NOMO-1 (cell line): Measurements from ENCODE around the gene ATP8A2.

Source experiments
- DNase-seq, 2 experiments: peaks; one replicate each; lab custom pipeline; 2025; ENCODE audit not compliant: unreplicated experiment in 2 of 2; lab: John Stamatoyannopoulos, UW

The ATP8A2 gene

DNA sequence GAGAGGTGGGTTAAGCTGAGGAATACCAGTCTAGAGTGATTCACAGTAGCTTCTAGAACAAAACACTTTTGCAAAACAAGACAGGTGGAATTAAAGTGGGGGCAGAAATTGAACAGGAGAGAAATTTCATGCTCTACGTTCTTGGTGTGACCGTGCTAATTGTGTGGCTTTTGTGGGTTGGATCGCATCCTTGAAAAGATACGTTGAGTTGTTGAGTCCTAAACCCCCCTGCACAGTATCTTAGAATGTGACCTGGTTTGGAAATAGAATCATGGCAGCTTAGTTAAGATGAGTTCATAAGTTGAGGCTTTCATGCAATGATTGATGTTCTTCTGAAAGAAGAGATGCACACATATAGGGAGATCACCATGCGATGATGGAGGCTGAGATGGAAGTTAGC, 308.2 kb downstream of the ATP8A2 start:
- DNase-seq, result no peak

- no peak for DNase-seq
Observed at GRCh38 chr13:25682276-25682675, 310.5 kb downstream of the ATP8A2 start.

GRCh38 chr13:25683056-25683455, 311.3 kb downstream of the ATP8A2 start:
- DNase-seq, result no peak

DNA sequence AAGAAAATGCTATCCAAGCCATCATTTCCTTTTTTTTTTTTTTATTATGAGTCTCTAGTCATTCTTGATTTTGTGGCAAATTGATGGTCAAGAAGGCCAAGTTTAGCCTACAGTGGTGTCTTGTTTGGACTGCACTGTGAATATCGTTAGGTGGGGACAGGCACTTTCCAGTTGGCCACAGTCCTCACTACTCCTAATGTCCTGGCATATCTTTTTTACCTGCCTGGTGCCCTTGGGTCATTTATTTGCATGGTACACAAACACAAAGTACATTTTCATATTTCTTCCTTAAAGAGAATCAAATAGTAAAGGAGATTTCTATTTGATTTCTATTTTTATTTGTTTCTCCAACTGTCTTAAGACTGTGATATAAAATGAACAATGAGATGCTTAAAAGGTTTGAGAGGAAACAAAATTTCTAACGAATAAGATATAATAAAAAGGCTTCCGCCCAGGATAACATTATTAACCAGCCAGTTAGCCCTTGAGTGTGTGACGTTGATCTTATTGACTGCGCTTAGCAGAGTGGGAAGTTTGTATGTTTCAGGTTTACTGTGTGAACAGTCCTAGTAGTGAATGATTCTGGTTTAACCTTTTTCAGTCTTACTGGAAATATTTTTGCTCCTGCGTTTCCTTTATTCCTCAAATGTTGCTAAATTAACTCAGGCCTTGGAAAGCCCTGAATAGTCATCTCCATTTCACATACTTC, 312.0 kb downstream of the ATP8A2 start:
- no peak for DNase-seq

- DNase-seq, result no peak
Observed at GRCh38 chr13:25684491-25684890, 312.7 kb downstream of the ATP8A2 start.

DNA sequence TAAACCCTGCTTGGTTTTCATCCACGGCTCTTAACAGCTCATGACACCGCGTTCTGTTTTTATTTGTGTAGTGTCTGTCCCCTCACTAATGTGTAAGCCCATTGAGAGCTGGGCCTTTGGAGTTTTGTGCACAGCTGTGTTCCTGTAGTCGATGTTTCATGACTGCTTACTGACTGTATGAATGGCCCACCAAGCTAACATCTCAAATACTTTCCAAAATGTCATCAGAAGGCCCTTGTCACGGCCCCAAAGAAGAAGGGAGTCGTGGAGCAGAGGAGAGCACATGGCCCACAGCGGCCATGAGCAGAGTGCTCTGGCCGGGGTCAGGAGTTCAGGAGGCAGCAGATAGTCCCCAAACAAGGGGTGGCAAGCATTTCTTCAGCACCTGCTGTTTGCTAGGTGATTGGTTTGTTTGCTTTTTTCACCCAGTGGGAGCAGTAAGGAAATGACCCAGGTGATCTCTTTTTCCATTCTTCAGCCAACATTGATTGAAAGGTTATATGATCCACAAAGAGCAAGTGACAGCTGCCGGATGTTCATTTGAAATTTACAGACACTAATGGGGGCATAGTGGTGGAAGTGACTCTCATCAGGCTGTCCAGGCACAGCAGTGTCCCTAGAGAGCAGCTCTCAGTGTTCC, 315.2 kb downstream of the ATP8A2 start:
- DNase-seq, result no peak

- no peak for DNase-seq
Observed at GRCh38 chr13:25687471-25688225, 315.9 kb downstream of the ATP8A2 start.

DNA sequence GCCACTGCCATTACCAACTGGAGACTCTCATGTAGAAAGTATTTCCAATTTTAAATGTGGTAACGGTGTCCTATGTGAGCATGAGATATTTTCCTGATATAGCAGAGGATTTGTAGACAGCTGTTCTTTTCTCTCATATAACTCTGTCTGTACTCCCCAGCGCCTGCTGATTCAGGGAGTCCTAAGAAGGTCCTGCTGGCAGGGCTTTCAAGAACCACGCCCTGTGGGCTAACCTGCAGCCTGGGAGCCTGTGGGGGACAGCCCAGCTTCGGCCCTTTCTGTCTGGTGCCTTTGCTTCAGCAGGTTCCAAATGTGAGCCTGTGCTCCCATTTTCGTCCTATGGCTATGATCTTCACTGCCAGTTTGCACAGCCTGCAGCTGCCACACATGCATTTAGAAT, 316.8 kb downstream of the ATP8A2 start:
- no peak for DNase-seq

GRCh38 chr13:25689539-25689938, 317.8 kb downstream of the ATP8A2 start:
- no peak for DNase-seq

- DNase-seq, result no peak
Observed at GRCh38 chr13:25690582-25690981, 318.8 kb downstream of the ATP8A2 start.

DNA sequence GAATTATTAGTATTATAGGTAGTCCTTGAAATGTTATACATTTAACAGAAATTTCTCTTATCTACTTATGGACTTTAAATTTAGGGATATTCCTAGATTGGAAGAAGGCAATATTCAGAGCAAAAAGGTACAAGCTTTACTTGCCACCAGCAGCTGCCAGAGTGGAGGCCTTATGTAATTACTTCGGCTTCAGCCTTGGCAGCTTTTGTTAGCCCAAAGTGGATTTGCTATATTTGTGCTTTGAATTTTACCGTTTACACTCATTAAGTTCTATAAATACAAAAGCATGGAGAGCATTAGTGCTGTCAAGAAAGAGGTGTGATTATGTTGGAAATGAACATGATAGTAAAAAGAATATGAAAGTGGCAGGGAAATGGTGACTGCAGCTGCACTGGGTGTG, 319.9 kb downstream of the ATP8A2 start:
- no peak for DNase-seq

DNA sequence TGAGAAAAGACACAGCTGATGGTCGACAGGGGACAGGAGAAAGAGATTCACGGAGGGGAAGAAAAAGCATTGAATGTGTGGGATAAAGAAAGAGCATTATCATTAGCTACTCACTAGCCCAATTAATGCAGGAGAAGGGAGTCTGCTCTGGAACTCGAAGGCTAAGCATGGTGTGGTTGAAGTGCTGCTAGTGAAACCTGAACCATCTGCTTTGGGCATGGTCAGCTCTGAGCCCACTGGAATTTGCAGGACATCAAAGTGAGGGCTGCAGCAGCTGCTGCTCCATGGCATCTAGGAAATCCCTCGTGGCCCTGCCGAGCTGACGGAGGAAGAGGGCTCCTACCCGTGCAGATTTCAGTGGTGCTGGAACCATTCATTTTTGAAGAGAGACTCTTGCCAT, 320.3 kb downstream of the ATP8A2 start:
- no peak for DNase-seq

- DNase-seq, result no peak
Observed at GRCh38 chr13:25699056-25699455, 327.3 kb downstream of the ATP8A2 start.

- no peak for DNase-seq
Observed at GRCh38 chr13:25699600-25699999, 327.8 kb downstream of the ATP8A2 start.

DNA sequence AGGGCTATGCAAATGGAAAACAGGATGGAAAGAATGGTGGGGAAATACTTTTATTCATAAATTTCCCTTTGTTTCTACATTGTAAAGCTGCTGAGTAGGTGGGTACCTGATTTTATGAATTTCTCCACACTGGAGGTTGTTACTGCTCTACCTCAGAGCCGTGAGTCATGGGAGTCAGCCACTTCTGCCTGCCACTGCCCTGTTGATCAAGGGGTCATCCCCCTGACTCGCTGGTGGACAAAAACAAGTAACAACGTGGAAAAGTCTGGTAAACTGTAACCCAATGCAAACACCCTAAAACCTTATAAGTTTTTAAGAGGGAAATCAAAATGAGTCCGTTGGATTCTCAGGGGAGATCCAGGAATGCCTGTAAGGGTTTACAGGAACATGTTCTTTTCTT, 329.5 kb downstream of the ATP8A2 start:
- no peak for DNase-seq

DNA sequence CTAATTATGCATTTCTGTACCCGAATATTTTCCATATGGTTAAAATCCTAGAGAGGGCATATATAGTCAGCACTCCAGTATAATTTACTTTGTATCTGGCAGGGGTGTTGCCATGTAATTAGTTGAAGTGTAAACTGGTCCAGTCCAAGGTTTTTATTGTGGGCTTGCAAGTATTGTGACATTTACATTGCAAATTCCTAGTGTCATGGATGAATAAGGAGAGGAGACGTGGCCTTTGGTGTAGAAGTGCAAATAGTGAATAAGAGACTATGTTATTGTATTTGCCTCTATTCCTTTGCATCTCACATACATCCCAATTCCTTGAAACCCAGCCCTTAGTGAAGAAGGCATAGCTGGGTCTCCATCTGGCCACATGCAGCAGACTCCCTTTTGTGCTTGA, 330.6 kb downstream of the ATP8A2 start:
- no peak for DNase-seq

- no peak for DNase-seq
Observed at GRCh38 chr13:25707726-25708125, 336.0 kb downstream of the ATP8A2 start.

- no peak for DNase-seq
Observed at GRCh38 chr13:25708268-25708667, 336.5 kb downstream of the ATP8A2 start.

DNA sequence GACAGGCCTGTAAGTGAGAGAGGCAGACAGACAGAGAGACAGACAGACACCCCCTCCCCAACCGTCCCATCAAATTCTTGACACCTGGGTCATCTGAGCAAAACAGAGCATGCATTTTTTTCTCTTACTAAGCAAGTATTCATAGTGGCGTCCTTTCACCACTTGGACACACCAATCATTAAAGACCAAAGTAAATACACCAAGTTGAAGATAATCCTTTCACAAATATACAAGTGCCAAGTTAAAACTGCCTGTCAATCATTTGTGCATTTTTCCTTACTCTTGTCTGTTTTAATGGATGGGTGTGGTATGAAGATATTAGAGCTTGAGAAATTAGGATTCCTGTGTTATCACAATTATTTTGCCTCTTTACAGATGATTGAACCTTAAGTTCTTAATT, 337.3 kb downstream of the ATP8A2 start:
- DNase-seq, result no peak

GRCh38 chr13:25715760-25716159, 344.0 kb downstream of the ATP8A2 start:
- no peak for DNase-seq

GRCh38 chr13:25717666-25718197, 346.0 kb downstream of the ATP8A2 start:
- no peak for DNase-seq

DNA sequence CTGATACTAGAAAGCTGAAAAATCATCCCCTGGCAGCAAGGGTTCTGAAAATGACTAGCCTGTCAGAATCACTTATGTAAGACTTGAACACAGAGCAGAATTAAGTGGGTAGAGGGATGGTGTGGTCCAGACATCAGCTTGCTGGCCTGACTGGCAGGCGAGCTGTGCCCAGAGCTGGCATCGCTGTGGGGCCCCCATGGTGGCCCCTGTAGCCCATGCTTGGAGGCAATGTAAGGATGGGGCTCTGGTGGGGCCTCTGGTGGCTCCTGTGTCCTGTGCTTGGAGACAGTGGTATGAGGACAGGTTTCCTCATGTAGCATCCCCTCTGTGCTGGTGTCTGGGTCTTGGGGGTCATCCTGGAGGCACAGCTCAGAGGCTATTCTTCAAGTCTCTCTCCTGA, 347.9 kb downstream of the ATP8A2 start:
- DNase-seq, result no peak
